GM21447 (cell line): ENCODE results near the gene KRT74.

Source experiments
- ATAC-seq: cut with Tn5 transposase; IDR thresholded peaks from one replicate; pipeline ENCODE4 v1.9.1; 2021; ENCODE audit not compliant: unreplicated experiment

The KRT74 gene

GRCh38 chr12:52573743-52574142 lies at the start of gene KRT74:
Gene KRT74, minus strand, starts transcription at chr12:52573843. Its CDS starts 66 bp downstream, at chr12:52573777.
- ATAC-seq, result no peak

- no peak for ATAC-seq
These were observed 48.7 kb upstream of the KRT74 start for GRCh38 chr12:52622349-52622748.

GRCh38 chr12:52618866-52619265 lies 45.2 kb upstream of the KRT74 start:
- no peak for ATAC-seq

DNA sequence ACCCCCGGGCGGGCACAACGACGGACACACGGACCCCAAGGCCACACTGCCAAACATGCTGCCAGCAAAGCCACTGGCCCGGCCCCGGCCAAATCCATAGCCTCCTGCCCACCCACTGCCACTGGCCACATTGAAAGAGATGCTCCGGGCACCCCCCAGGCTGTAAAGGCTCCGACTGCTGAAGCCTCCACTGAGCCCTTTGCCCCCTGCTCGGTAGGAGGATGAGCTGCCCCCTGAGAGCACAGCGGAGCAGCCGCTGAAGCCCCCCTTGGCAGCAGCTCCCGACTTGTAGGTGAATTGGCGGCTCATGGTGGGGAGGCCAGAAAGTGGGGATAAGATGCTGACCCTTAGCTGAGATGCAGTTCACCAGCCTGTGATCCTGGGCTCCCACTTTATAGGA lies 44.6 kb upstream of the KRT74 start, which contains the start of gene KRT73:
Gene KRT73, minus strand, starts transcription at position 344 of the 400 bp plus-strand sequence. Its CDS starts 35 bp downstream, at position 309.
- ATAC-seq, result no peak

DNA sequence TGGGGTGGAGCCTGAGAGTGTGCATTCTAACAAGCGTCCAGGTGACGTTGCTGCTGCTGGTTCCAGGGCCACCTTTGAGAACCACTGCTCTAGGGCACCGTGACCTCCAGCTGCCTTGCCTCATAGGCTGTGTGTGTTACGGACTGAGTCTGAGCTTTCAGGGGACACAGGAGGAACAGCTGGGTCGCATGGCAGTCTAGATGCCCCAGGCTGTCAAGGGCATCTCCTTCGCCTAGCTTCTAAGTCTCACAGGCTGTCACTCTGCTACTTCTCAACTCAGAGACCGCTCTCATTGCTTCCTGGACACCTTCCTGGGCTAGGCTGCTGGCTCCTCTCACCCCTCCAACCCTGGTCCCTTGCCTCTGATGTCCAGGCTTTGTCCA lies 43.8 kb upstream of the KRT74 start:
- ATAC-seq, result no peak

DNA sequence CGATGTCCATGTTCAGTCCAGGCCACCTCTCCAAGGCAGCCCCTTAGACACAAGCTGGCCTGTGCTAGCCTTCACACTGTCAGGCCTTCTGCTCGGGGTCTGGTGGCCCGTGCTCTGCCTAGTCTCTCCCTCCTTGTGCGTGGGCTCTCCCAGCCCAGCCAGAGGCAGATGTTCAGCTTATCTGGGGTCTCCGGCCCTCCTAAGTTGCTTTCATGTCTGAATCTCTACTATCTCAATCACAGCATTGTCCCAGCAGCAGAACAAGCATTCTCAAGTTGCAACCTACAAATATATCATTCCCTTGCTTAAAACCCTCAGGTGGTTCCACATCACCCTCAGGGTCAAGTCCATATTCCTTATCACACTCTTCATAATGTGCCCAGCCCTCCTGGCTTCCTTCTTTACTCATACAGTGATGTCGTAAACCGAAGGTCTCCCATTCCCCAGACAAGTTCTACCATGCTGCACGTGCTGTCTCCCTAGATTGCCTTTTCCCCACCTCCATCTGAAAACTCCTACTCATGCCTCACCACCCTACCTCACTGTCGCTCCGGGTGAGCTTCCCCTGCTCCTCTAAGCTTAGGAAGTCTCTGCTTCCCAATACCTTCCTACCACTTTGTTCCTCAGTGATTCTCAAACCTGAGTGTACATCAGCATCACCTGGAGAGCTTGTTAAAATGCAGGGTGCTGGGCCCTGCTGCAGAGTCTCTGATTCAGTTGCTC lies 43.2 kb upstream of the KRT74 start:
- ATAC-seq, result no peak

DNA sequence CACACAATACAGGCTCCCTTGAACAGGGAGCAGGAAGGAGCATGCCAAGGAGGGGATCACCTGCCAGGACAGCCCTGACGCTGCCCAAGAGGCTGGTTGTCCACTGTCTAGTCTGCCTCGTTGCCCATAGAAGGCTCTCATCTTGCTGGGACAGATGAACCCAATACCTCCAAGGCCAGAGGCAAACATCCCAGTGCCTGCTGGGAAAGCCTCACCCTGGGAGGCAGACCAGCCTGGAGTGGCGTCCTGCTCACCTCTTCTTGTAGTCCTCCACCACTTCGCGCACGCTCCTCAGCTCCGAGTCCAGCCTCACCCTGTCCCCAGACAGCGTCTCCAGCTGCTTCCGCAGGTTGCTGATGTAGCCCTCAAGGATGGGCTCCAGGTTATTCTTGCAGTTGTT lies 42.3 kb upstream of the KRT74 start:
- no peak for ATAC-seq

- no peak for ATAC-seq
These were observed 41.7 kb upstream of the KRT74 start for GRCh38 chr12:52615208-52615868.

DNA sequence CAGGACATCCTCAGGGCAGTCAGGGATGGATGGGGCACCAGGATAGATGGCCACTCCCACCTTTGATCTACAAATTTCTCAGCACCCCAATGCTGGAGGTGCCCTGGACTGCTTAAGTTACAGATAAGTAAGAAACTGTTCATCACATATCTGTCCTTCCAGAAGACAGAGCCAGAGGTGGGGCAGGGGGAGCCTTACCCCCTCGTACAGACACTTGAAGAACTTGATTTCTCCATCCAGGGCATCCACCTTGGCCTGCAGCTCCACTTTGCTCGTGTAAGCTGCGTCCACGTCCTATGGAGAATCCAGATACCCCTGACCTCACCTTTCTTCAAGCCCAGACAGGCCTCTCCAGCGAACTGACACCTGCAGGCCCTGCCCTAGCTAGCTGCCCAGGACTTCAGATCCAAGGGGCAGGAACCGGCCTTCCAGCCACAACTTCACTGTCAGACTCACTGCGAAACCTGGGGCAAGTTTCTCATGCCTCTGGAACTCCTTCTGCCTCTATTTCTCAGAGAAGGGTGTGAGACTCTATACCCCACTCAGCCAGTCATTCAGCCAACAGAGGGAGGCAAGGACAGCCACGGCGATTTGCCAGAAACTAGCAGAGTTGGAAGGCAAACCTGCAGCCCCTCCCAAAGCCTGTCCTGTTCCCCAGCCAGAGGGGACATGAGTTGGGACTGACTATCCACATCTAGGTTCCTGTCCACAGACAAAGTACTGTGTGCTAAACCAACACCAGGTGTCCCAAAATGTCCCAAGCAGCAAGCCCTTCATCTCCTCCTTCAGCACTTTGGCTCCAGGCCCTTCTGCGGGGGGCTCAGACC lies 41.0 kb upstream of the KRT74 start:
- ATAC-seq, result no peak

DNA sequence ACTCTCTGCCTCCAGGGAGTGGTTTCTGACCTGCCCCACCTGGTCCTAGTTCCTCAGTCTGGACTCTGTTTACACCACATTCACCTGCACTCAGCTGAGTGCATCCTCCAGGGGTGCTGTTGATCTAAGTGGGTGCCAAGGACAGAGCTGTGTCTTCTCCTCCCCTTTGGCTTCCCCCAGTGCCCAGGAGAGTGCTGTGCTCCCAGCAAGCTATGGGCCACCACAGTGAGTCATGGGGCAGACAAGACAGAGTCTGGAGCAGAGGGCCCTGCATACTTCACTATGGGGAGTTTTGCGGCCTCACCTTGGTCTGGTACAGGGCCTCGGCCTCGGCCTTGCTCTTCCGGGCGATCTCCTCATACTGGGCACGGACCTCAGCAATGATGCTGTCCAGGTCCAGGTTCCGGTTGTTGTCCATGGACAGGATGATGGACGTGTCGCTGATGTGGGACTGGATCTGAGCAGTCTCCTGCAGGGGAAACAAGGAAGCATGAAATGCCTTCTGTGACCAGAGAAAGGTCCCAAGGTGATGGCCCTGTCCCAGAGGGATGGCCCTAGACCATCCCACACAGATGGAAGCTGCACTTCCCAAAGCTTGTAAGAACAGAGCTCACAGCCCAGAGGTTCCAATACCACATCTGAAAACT lies 39.9 kb upstream of the KRT74 start:
- ATAC-seq, result no peak

DNA sequence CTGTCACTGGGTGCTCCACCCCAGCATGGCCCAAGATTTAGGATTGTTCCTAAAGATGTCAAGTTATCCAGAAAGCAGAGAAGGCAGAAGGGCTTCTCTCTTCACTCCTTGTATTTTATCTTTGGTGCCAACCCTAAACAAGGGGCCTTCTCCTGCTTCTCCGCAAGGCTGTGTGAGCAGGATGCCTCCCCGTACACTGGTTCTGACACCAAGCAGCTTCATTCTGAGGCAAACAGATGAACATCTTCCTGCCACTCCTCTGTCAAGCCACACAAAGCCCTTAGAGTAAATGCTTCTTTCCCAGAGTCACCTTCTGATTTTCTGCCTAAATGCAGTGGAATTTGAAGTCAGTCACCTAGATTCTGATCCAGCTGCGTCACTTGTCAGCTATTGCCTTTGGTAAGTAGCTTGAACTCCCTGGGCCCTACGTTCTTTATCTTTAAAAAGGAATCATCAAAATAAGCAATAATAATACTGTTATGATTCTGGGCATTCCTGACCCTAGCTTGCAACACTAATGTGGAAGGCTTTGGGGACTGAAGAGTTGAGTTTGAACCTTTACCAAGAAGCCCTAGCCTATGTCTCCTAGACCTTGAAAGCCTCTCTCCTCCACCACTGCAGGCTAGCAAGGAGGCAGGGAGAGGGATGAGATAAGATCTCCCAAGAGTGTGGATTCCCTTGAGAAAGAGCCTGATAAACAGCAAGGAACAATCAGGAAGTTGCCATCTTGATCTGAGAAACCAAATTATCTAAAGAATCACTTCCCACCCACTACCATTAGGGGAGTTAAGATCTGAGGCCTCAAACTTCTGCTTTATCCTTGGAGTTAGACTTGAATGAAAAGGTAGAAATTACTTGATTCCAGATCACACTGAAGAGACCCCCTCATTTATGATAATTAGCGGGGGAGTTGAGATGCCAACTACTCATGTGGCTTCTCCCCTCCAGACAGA lies 39.1 kb upstream of the KRT74 start:
- ATAC-seq, result no peak

- ATAC-seq, result no peak
These were observed 37.4 kb upstream of the KRT74 start for GRCh38 chr12:52611080-52611468.

DNA sequence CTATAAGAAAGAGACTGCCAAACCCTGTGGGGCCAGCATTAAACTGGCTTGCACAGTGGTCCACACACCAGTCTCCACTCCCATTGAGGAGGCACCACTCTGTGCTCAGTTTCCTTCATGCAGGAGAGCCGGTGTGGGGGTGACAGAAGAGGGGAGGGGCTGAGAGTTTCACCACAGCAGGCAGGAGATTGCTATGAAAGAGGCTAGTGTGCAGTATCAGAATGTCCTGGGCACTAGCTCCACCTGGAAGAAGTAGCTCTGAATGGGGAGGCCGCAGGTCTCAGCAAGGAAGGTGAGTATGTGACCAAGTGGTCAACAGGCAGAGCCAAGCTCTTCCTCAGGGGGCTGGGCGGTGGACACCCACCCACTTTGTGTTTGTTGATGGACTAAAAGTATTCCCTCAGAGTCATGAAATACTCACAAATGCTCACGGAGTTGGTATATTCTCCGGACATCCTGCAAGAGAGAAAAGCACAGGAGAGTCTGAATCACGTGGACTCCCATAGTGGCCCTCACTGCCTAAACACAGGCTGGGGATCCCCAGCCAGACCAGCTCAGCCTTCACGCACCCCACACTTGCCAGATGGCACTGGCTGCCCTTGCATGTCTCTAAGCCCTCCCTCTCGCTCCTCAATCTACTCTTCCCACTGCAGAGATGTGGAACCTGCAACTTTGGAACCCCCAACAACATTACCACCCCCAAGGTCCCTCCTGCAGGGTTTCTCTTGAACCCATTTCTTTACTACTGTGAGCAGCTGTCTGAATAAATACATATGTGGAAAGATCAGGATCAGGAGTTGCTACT lies 35.4 kb upstream of the KRT74 start:
- no peak for ATAC-seq

DNA sequence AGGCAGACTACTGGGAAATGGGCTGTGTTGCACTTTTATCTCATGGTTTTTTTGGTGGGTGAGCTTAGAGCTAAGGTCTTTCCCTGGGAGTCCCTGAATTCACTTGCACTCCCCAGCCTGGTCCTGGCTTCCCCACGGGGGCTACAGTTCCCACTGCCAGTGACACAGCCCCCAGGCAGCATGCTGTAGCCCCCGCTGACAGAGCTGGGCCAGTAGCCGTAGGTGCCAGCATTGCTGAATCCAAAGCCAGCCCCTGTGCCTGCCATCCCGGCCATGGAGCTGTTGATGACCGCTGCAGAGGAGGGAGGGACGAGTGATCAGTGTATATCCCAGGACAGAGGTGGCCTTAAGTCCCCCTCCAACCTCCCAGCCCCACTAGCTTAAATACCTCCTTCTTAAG lies 34.5 kb upstream of the KRT74 start:
- ATAC-seq, result no peak

GRCh38 chr12:52607314-52607713 lies 33.7 kb upstream of the KRT74 start:
- no peak for ATAC-seq

- ATAC-seq, result no peak
These were observed 33.1 kb upstream of the KRT74 start for GRCh38 chr12:52606581-52607218.

- ATAC-seq, result no peak
These were observed 32.5 kb upstream of the KRT74 start for GRCh38 chr12:52606096-52606495.

DNA sequence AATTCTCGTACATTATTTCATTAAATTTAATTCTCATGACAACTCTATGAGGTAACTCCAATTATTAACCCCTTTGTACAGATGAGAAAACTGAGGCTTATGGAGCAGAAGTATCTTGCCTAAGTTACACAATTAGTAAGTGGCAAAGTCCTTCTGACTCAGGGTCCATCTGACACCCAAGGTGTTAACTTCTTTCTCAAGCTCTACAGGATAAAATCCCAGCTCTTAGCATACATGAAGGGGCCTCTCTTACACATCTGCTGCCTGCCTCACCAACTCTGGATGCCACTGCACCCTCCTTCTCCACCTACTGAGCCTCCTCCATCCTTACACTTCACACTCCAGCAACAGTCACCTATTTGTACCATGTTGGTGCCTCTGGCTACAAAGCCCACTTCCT lies 31.9 kb upstream of the KRT74 start:
- ATAC-seq, result no peak

GRCh38 chr12:52604859-52605258 lies 31.2 kb upstream of the KRT74 start:
- no peak for ATAC-seq
